RWPE1 (cell line): ENCODE data around the gene UBE2E2.

Experiments
- CTCF ChIA-PET: fragments of 350-600 bp; sonication (Branson Sonifier 250); formaldehyde crosslinking; extraction: SDS; loops from one replicate; lab custom pipeline; 2021; lab: Yijun Ruan, JAX
- POLR2A ChIA-PET: fragments of 400-600 bp; formaldehyde crosslinking; extraction: SDS; loops from one replicate; lab custom pipeline; 2020; ENCODE audit warnings: antibody characterized with exemption; ENCODE audit not compliant: low non-redundant PET; lab: Yijun Ruan, JAX
- DNase-seq: peaks from one replicate; pipeline ENCODE4 v3.0.0; 2012; ENCODE audit warnings: low spot score
- H3K27ac ChIP-seq: fragments of 450-650 bp; 2 replicates; pipeline ENCODE4 v1.5.1; 2017
- CTCF ChIP-seq: fragments of 450-650 bp; conservative IDR thresholded peaks from 2 replicates; pipeline ENCODE4 v1.5.1; 2017; ENCODE audit warnings: low read depth, mild to moderate bottlenecking

UBE2E2 gene

GRCh38 chr3:23221136-23221535 is 18.0 kb downstream of the UBE2E2 start:
- TF ChIP-seq CTCF, result no peak
- POLR2A ChIA-PET, result no interaction called here
- DNase-seq, result no peak
- no peak overlapping the region for H3K27ac ChIP-seq
- CTCF ChIA-PET, result interaction anchor here (0.7 kb wide), 1 partner anchor 241 kb away, joined by 3 read pairs; no protein-coding TSS in a partner anchor

GRCh38 chr3:23232016-23232415 is 28.9 kb downstream of the UBE2E2 start:
- no peak for DNase-seq
- H3K27ac ChIP-seq, result no peak overlapping the region
- ChIA-PET CTCF (no interaction called here), POLR2A (no interaction called here)
- no peak for TF ChIP-seq CTCF

- ChIA-PET CTCF (no interaction called here), POLR2A (no interaction called here)
- TF ChIP-seq CTCF, result no peak
- no peak overlapping the region for H3K27ac ChIP-seq
- no peak for DNase-seq
These were observed 29.7 kb downstream of the UBE2E2 start for GRCh38 chr3:23232854-23233253.

GRCh38 chr3:23235264-23235663 is 32.1 kb downstream of the UBE2E2 start:
- ChIA-PET CTCF (no interaction called here), POLR2A (no interaction called here)
- no peak for DNase-seq
- no peak overlapping the region for H3K27ac ChIP-seq
- TF ChIP-seq CTCF, result no peak

- H3K27ac ChIP-seq, result no peak overlapping the region
- ChIA-PET POLR2A (no interaction called here), CTCF (no interaction called here)
These were observed 33.8 kb downstream of the UBE2E2 start for GRCh38 chr3:23236890-23237289.

GRCh38 chr3:23238156-23238555 is 35.0 kb downstream of the UBE2E2 start:
- POLR2A ChIA-PET, result no interaction called here
- TF ChIP-seq CTCF, result no peak
- no peak overlapping the region for H3K27ac ChIP-seq
- CTCF ChIA-PET, result interaction anchor here (0.7 kb wide), 1 partner anchor 213 kb away, joined by 3 read pairs; no protein-coding TSS in a partner anchor
- no peak for DNase-seq

More at GRCh38 chr3:23236890-23237289, 33.8 kb downstream of the UBE2E2 start:
- TF ChIP-seq CTCF, result no peak
- no peak for DNase-seq
